ENCODE results near the gene ALX3.

Gene ALX3

GRCh38 chr1:110040548-110040947 lies 29.9 kb downstream of the ALX3 start:
- peak; percentile 13 for DNase-seq (ENCODE audit: low spot score)
- CTCF ChIA-PET, result interaction anchor here (0.6 to 1.8 kb wide), 4 partner anchors 10 to 42 kb away, joined by 3 to 6 read pairs (median 4); no protein-coding TSS in a partner anchor
- POLR2A ChIA-PET (ENCODE audit: low non-redundant PET), result no interaction called here

GRCh38 chr1:110039641-110040040 lies 30.8 kb downstream of the ALX3 start:
- ChIA-PET POLR2A (ENCODE audit: low non-redundant PET) (no interaction called here), CTCF (no interaction called here)
- no peak for TF ChIP-seq CTCF (conservative IDR thresholded peaks at IDR 0.05; ENCODE audit: low read depth)
- no peak for DNase-seq (ENCODE audit: low spot score)
- H3K27ac ChIP-seq, result no peak overlapping the region

More at GRCh38 chr1:110040548-110040947, 29.9 kb downstream of the ALX3 start:
- no peak for TF ChIP-seq CTCF (conservative IDR thresholded peaks at IDR 0.05; ENCODE audit: low read depth)
- H3K27ac ChIP-seq, result no peak overlapping the region

- CTCF ChIA-PET, result interaction anchor here (1.2 kb wide), 1 partner anchor 16 kb away, joined by 7 read pairs; no protein-coding TSS in a partner anchor
- POLR2A ChIA-PET (ENCODE audit: low non-redundant PET), result no interaction called here
- no peak for TF ChIP-seq CTCF (conservative IDR thresholded peaks at IDR 0.05; ENCODE audit: low read depth)
- DNase-seq (ENCODE audit: low spot score), result no peak
- H3K27ac ChIP-seq, result no peak overlapping the region
Measured at GRCh38 chr1:110038271-110038670, 32.2 kb downstream of the ALX3 start.

- TF ChIP-seq CTCF (conservative IDR thresholded peaks at IDR 0.05; ENCODE audit: low read depth), result no peak
- no peak for DNase-seq (ENCODE audit: low spot score)
- H3K27ac ChIP-seq, result peak overlapping the region; percentile 79
- ChIA-PET POLR2A (ENCODE audit: low non-redundant PET) (no interaction called here), CTCF (interaction anchor here (0.6 kb wide), 1 partner anchor 101 kb away, joined by 5 read pairs; no protein-coding TSS in a partner anchor)
Measured at GRCh38 chr1:110035236-110035752, 35.2 kb downstream of the ALX3 start.

- DNase-seq (ENCODE audit: low spot score), result peak; percentile 92
- TF ChIP-seq CTCF (conservative IDR thresholded peaks at IDR 0.05; ENCODE audit: low read depth), result no peak
- CTCF ChIA-PET, result no interaction called here
- H3K27ac ChIP-seq, result peak within 1 kb of the TSS; percentile 79
- POLR2A ChIA-PET (ENCODE audit: low non-redundant PET), result no interaction called here
Measured at GRCh38 chr1:110034451-110035235, 35.8 kb downstream of the ALX3 start, which contains the start of gene STRIP1. Gene STRIP1 (plus strand): TSS chr1:110034624. CDS start chr1:110034638, 14 bp downstream.

GRCh38 chr1:110034040-110034450 lies 36.4 kb downstream of the ALX3 start:
- ChIA-PET POLR2A (ENCODE audit: low non-redundant PET) (no interaction called here), CTCF (no interaction called here)
- no peak for TF ChIP-seq CTCF (conservative IDR thresholded peaks at IDR 0.05; ENCODE audit: low read depth)
- no peak for DNase-seq (ENCODE audit: low spot score)
- H3K27ac ChIP-seq, result peak overlapping the region; percentile 79
